MM.1S (cell line): ENCODE results near the gene CALD1.

Experiments
- CTCF ChIP-seq: fragments of 300-600 bp; sonication (generic); IDR thresholded peaks from 2 replicates; pipeline ENCODE4 v1.5.1; 2016; ENCODE audit warnings: antibody characterized with exemption, low read length, mixed read lengths
- EZH2 ChIP-seq: fragments of 300-600 bp; sonication (generic); optimal IDR thresholded peaks from 2 replicates; pipeline ENCODE3; 2017; ENCODE audit warnings: low read depth, mild to moderate bottlenecking, antibody characterized with exemption, low read length, mixed read lengths

- TF ChIP-seq EZH2, result no peak
- no peak for TF ChIP-seq CTCF
Observed at GRCh38 chr7:134985894-134986362, 206.5 kb downstream of the CALD1 start.
